Fibroblast of the conjunctiva (primary cell): ENCODE data around the gene WNT10A.

Experiments used
- DNase-seq: peaks from one replicate; pipeline ENCODE4 v3.0.0-alpha.2; 2010; ENCODE audit warnings: low read depth

The WNT10A gene

GRCh38 chr2:218877331-218877730 is 3.3 kb upstream of the WNT10A start:
- no peak for DNase-seq

- DNase-seq: no peak
Observed at GRCh38 chr2:218877891-218878290, 2.8 kb upstream of the WNT10A start.

- DNase-seq: no peak
Observed at GRCh38 chr2:218878486-218878885, 2.2 kb upstream of the WNT10A start.

GRCh38 chr2:218878926-218879761 is 1.5 kb upstream of the WNT10A start:
- no peak for DNase-seq

GRCh38 chr2:218879776-218880101 is 913 bp upstream of the WNT10A start:
- DNase-seq: no peak

GRCh38 chr2:218880859-218881594 is 375 bp downstream of the WNT10A start:
- DNase-seq: no peak

- no peak for DNase-seq
Observed at GRCh38 chr2:218881744-218882460, 1.2 kb downstream of the WNT10A start.

- no peak for DNase-seq
Observed at GRCh38 chr2:218882461-218882816, 1.8 kb downstream of the WNT10A start.

GRCh38 chr2:218882866-218883366 is 2.3 kb downstream of the WNT10A start:
- no peak for DNase-seq

GRCh38 chr2:218883491-218884490 is 3.1 kb downstream of the WNT10A start:
- DNase-seq: no peak

- no peak for DNase-seq
Observed at GRCh38 chr2:218884519-218884918, 3.9 kb downstream of the WNT10A start.

- DNase-seq: no peak
Observed at GRCh38 chr2:218885981-218886947, 5.6 kb downstream of the WNT10A start.

GRCh38 chr2:218887079-218887478 is 6.4 kb downstream of the WNT10A start:
- no peak for DNase-seq

GRCh38 chr2:218888341-218888740 is 7.7 kb downstream of the WNT10A start:
- no peak for DNase-seq

- no peak for DNase-seq
Observed at GRCh38 chr2:218889937-218890336, 9.3 kb downstream of the WNT10A start.

- no peak for DNase-seq
Observed at GRCh38 chr2:218890369-218890768, 9.7 kb downstream of the WNT10A start.

GRCh38 chr2:218891275-218892135 is 10.9 kb downstream of the WNT10A start:
- DNase-seq: no peak

- no peak for DNase-seq
Observed at GRCh38 chr2:218892693-218893348, 12.2 kb downstream of the WNT10A start.
